K562 (cell line): Measurements from ENCODE around the gene PIK3CG. TPM values are rescaled to one million over a fixed set of nuclear protein-coding genes. Genes with fewer than 3 reads are reported as not detected.
A peak's percentile ranks its signal among the peaks of the same experiment; 100 is the strongest.

Experiments
- ARID2 ChIP-seq: fragments of 450-650 bp; IDR thresholded peaks from 2 replicates; pipeline ENCODE4 v1.6.1; 2017; ENCODE audit warnings: antibody characterized with exemption, mild to moderate bottlenecking
- ATF7 ChIP-seq: fragments of 450-650 bp; IDR thresholded peaks from 2 replicates; pipeline ENCODE4 v1.7.1; 2014; ENCODE audit warnings: mild to moderate bottlenecking, moderate library complexity
- C11orf30 ChIP-seq: fragments of 450-650 bp; IDR thresholded peaks from 2 replicates; pipeline ENCODE4 v1.6.1; 2016; ENCODE audit warnings: low read depth, mild to moderate bottlenecking
- CREM ChIP-seq: IDR thresholded peaks from 2 replicates; pipeline ENCODE4 v1.6.1; 2014; ENCODE audit warnings: antibody characterized with exemption, low read depth
- ELF1 ChIP-seq: fragments of 200-800 bp; sonication (Bioruptor generic); IDR thresholded peaks from 2 replicates; pipeline ENCODE4 v1.6.1; 2016; ENCODE audit warnings: missing genetic modification characterization, missing compliant biosample characterization
- IRF1 ChIP-seq: sonication (generic); formaldehyde crosslinking; IDR thresholded peaks from 2 replicates; pipeline ENCODE4 v1.8.0; 2022; ENCODE audit warnings: missing genetic modification reagents, mild to moderate bottlenecking, borderline replicate concordance
- KLF10 ChIP-seq: fragments of 250-450 bp; sonication (Bioruptor Pico); IDR thresholded peaks from 2 replicates; pipeline ENCODE4 v1.6.1; 2021; ENCODE audit warnings: matching md5 sums
- POLR2G ChIP-seq: fragments of 200-400 bp; formaldehyde crosslinking; IDR thresholded peaks from 2 replicates; pipeline ENCODE4 v1.6.1; 2017; ENCODE audit warnings: low read depth, mild to moderate bottlenecking, antibody characterized with exemption, low read length, moderate library complexity
- POLR3G ChIP-seq: IDR thresholded peaks from 2 replicates; pipeline ENCODE4 v1.6.1; 2011; ENCODE audit not compliant: insufficient read length, insufficient replicate concordance; ENCODE audit errors: extremely low read depth
- REST ChIP-seq, 2 experiments: fragments of 450-650 bp; formaldehyde crosslinking in 1 of 2; IDR thresholded peaks; 2 replicates each; pipeline versions ENCODE4 v1.4.0 to v1.6.1; 2014 to 2020; ENCODE audit warnings: mild to moderate bottlenecking in 2 of 2, borderline replicate concordance in 1 of 2, low read depth in 1 of 2
- SETDB1 ChIP-seq: IDR thresholded peaks from one replicate; pipeline ENCODE4 v1.6.1; 2012; ENCODE audit warnings: low read length, control low read depth, inconsistent platforms
- SOX6 ChIP-seq: fragments of 450-650 bp; IDR thresholded peaks from 2 replicates; pipeline ENCODE4 v1.6.1; 2014; ENCODE audit warnings: mild to moderate bottlenecking
- SRSF1 ChIP-seq: fragments of 200-400 bp; formaldehyde crosslinking; IDR thresholded peaks from 2 replicates; pipeline ENCODE4 v1.6.1; 2017; ENCODE audit warnings: mild to moderate bottlenecking, low read depth, low read length, moderate library complexity
- ZFP91 ChIP-seq: sonication (generic); formaldehyde crosslinking; IDR thresholded peaks from 2 replicates; pipeline ENCODE4 v1.8.0; 2022; ENCODE audit warnings: mild to moderate bottlenecking, missing genetic modification reagents
- ZNF143 ChIP-seq: sonication (generic); formaldehyde crosslinking; IDR thresholded peaks from 2 replicates; pipeline ENCODE4 v1.9.0; 2022; ENCODE audit warnings: mild to moderate bottlenecking, missing genetic modification reagents
- ZNF408 ChIP-seq: fragments of 250-450 bp; sonication (Bioruptor Pico); IDR thresholded peaks from 2 replicates; pipeline ENCODE4 v1.4.0; 2020; ENCODE audit warnings: low read depth, mild to moderate bottlenecking, moderate library complexity
- ZNF778 ChIP-seq: fragments of 450-650 bp; formaldehyde crosslinking; IDR thresholded peaks from 2 replicates; pipeline ENCODE4 v1.4.0; 2020; ENCODE audit warnings: mild to moderate bottlenecking, moderate library complexity
- ZSCAN29 ChIP-seq: fragments of 450-650 bp; IDR thresholded peaks from 2 replicates; pipeline ENCODE4 v1.6.1; 2017
- polyA plus RNA-seq, 8 experiments: library from polyadenylated mRNA; depleted of rRNA in 4 of 8; stranded (reverse) in 5 of 8; unstranded in 3 of 8; fragments of >200 nt; fragmentation: Nextera tagmentation in 2 of 8; fragmentation: Illumina TruSeq in 1 of 8; extraction: Ambion mirVana in 2 of 8; extraction: Trizol in 1 of 8; gene quantifications; 2 replicates each; pipeline versions ENCODE4 v1.2.1 to v1.2.3, GENCODE V29; 2011 to 2014; ENCODE audit warnings: inconsistent platforms in 1 of 8, missing spikeins in 1 of 8
- total RNA-seq, 7 experiments: library from RNA; depleted of rRNA in 6 of 7; stranded (reverse); fragments of >200 nt in 6 of 7; fragmentation: Illumina TruSeq in 2 of 7; extraction: Trizol in 2 of 7; gene quantifications; 2 replicates each; pipeline versions ENCODE4 v1.2.1 to v1.2.3, GENCODE V29; 2011 to 2021; ENCODE audit warnings: low replicate concordance in 1 of 7

Gene PIK3CG
- total and polyA plus RNA-seq, 9 of the 15 experiments (the other 6 are each of a cell fraction or from before 2014, with no cell fraction given): 5.3 to 42.5 (median 29.0) TPM

- TF ChIP-seq ZNF408 (CRISPR knock-in tag) (no peak), ARID2 (no peak), ZFP91 (CRISPR knock-in tag) (no peak), ZNF143 (CRISPR knock-in tag) (no peak), ZSCAN29 (no peak), C11orf30 (no peak), ZNF778 (CRISPR knock-in tag) (no peak), CREM (0 out of 2 replicates have a peak, but pooled peaks have one; percentile 10), POLR3G (no peak), POLR2G (peak; percentile 62), ELF1 (tag) (peak; percentile 78), SOX6 (peak; percentile 77), ATF7 (no peak; the same call in 1 of the 2 replicates), REST (IDR thresholded peaks at IDR 0.05; ENCODE audit: borderline replicate concordance) (no peak; the same call in 1 of the 2 replicates), REST (CRISPR knock-in tag; IDR thresholded peaks at IDR 0.05; ENCODE audit: low read depth) (no peak), SRSF1 (no peak), IRF1 (CRISPR knock-in tag) (no peak), SETDB1 (no peak), KLF10 (CRISPR knock-in tag) (0 out of 2 replicates have a peak, but pooled peaks have one; percentile 66)
These were observed at the start of gene PIK3CG (continued) for GRCh38 chr7:106865130-106866041.
